ENCODE data around the gene ITSN1.
"Not testable (repeated sequence)": the region's sequence is repeated elsewhere in the genome, so short reads cannot be mapped to it uniquely, and the experiment has no call there.

ITSN1 gene

DNA sequence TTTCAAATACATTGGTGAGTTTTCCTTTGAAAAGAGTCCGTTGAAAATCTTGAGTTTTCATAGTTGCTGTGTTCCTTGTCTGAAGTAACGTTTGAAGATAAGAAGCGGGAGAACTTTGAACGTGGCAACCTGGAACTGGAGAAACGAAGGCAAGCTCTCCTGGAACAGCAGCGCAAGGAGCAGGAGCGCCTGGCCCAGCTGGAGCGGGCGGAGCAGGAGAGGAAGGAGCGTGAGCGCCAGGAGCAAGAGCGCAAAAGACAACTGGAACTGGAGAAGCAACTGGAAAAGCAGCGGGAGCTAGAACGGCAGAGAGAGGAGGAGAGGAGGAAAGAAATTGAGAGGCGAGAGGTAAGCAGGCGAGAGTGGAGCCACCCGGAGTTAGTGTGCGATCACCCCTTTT, 129.7 kb downstream of the ITSN1 start:
- no peak for DNase-seq (ENCODE audit: low read depth)

DNA sequence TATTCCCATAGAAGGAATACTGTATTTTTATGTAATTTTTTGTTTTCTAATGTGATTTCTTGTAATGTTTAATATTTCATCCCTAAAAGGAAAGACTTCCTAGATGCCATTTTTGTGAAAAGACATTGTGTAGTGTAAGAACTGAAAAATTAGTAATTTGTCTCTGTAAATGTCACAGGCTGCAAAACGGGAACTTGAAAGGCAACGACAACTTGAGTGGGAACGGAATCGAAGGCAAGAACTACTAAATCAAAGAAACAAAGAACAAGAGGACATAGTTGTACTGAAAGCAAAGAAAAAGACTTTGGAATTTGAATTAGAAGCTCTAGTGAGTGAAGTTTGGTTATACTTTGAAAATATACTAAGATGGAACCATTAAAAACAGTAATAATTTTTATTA, 132.2 kb downstream of the ITSN1 start:
- DNase-seq (ENCODE audit: low read depth), result no peak

DNA sequence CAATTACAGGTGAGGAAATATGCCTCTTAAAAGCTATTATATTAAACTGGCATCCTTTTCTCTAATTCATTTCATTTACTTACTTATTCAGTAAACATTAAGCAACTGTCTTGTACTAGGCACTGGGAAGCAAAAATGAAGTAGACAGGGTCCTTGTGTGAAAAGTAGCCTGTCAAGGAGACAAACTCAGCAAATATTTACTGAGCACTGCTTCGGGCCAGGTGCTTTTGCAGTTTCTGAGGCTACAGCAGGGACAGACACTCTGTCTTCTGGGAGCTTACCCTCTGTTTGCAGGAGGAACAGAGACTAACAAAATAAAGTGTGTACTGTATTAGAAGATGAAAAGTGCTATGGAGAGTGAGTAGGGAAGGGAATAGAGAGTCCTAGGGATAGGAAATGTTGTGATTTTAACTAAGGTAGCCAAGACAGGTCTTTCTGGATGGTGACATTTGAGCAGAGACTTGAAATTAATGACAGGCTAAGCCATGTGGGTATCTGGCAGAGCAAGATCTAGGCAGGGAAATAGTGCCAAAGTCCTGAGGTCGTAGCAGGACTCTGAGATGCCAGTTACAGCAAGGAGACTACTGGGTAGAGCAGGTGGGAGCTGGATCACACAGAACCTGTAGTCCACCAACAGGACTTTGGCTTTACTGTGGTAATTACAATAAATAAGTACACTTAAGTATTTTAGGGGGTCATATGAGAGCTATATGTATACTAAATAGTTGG, 133.0 kb downstream of the ITSN1 start:
- no peak for DNase-seq (ENCODE audit: low read depth)

DNA sequence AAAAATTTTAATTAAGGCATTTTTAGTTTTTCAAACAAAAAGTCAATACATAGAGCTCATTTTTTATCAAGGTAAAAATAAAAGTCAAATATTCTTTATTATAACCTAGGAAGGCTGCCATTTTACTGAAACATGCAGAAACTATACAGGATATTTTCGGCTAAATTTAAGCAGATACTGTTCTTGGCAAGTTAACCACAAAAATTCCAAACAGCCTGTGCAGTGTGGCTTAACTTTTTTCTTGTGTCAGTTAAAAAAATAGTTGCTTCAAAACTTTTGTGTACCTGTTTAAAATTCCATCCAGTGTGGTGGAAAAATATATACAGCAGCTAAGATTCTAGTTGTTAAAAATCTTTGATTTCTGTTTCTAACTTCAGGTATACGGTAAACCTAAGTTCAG, 138.3 kb downstream of the ITSN1 start:
- no peak for DNase-seq (ENCODE audit: low read depth)

DNA sequence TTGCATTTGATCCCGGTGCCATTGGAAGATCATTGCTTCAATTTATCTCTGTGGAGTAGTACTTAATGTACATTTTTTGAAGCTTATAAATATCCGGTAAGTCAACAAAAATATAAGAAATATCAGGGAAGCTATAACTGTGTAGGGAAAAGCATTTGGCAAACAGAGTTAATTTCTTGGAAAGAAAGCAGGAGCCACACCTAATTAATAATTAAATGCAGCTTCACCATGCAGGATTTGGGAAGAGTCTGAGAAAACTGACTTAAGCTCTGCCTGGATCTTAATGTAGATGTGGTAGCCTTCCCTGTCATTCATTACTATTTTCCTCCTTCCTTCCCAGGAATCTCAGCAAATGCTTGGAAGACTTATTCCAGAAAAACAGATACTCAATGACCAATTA, 138.8 kb downstream of the ITSN1 start:
- DNase-seq (ENCODE audit: low read depth), result no peak

DNA sequence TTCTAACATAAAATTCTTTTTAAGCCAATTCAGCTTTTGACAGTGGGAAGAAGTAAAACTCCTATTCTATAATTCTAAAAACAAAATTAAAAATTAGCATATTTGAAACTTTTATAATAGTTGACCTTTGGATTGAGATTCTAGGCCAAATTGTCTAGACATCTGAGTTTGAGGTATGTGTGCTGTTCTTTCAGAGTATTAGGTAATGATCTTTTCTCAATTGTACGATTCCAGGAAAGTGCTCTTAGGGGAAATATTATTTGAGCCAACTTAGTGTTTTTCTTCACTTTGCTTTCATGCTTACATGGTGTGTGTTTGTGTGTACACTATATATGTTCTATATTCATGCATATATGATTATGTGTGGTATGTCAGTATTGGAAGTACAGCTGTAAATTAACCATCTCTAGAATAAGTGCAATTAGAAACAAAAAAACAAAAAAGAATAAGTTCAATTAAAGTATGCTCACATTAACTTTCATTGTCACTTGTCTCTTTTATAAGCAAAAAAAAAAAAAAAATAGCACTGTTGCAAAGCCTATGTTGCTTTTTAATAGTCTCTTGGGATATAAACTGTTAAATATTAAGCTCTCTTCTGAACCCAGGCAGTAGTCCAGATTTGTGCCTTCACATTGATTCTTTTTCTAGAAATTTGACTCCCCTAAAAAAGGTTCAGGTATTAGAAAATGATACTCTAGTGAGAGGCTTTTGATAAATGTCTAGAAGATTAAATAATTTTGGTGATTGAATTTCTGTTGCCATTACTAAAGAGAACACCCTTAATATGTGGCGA, 141.1 kb downstream of the ITSN1 start:
- no peak for DNase-seq (ENCODE audit: low read depth)

DNA sequence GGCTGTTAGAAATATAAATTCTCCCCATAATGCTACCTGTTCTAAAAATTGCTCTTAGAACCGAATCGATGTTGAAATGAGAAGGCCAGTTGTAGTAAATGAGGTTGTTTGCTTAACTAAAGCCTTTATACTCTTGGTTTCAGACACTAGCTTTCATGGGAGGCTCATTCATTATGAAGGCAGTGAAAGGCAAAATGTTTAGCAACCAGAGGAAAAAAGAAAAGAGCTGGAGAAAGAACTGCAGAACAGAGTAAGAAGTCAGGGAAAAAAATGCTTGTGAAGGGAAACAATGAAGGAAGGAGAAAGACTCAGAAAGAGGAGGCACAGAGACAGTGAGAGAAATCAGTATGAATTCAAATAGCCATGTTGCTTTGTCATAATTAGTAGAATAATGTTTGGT, 145.1 kb downstream of the ITSN1 start:
- no peak for DNase-seq (ENCODE audit: low read depth)

DNA sequence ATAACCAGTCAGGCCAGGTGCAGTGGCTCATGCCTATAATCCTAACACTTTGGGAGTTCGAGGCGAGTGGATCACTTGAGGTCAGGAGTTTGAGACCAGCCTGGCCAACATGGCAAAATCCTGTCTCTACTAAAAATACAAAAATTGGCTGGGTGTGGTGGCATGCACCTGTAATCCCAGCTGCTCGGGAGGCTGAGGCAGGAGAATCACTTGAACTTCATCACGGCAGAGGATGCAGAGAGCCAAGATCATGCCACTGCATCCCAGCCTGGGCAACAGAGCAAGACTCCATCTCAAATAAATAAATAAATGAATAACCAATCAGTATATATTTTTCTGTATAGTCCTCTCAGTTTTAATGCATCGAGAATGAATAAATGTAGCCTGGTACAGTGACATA, 146.1 kb downstream of the ITSN1 start:
- not testable (repeated sequence) for DNase-seq (ENCODE audit: low read depth)

DNA sequence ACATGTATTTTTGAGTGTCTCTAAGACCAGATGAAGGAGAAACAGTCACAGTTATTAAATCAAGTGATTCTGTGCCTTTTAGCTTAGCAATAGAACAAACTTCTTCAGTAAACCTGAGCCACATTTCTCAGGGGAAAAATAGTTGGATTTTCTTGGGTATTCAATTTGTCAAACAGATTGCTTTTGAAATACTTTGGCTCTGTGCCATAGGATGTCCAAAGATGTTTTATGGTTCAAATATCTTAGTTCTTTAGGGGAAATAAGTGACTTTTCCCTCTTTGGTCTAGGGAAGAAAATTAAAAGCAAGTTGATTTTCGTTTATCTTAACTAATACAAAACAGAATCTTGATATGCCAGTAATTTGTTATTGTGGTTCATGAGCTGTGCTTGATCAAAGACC, 147.4 kb downstream of the ITSN1 start:
- no peak for DNase-seq (ENCODE audit: low read depth)

DNA sequence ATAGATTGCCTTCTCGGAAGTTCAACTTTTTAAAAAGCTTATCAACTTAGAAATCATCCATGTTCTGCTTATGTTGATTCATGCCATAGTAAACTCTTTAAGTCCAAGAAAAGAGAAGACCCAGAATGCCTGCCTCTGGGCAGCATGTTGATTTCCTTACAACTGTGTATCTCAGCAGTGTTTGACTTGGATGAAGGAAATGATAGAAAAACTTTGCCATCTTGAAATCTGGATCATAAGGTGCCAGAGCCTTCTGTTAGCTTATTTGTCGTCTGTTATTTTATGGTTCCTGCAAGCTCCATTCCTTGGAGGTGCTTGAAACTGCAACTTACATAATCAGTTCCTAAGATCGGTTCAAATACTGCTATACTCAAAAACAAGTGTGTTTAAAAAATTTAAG, 148.8 kb downstream of the ITSN1 start:
- DNase-seq (ENCODE audit: low read depth), result no peak

DNA sequence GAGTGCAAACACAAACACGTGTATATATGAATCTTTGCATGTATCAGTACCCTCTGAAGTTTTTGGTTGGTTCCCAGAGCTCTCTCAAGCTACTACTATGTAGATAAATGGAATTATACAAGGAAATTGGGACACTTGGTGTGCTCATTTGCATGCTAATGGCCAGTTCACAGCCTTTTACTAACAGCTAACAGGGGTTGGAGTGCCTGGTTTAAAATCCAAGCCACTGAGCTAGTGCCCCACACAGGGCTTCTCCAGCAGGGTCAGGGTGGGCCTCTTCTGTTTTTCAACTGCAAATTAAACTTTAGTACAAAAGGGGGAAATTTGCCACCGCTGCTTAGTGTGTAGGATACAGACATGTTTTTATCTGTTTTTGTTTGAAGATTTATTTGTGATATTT, 152.3 kb downstream of the ITSN1 start:
- no peak for DNase-seq (ENCODE audit: low read depth)

DNA sequence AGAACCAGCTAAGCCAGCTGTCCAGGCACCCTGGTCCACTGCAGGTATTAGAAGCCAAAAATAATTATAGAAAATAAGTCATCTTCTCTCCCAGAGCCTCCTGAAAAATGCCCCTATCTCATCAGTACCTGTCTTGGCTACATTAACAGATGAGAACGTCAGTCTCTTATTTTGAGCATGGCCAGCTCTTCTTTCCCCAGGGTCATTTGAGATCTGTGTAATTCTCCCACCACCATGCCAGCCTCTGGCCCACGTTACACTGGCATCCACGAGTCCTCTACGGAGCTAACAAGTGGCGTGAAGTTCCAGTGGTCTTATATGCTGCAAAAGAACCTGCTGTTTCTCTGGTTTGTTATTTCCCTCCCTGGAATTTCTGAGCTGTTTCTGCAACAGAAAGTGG, 155.3 kb downstream of the ITSN1 start:
- no peak for DNase-seq (ENCODE audit: low read depth)

DNA sequence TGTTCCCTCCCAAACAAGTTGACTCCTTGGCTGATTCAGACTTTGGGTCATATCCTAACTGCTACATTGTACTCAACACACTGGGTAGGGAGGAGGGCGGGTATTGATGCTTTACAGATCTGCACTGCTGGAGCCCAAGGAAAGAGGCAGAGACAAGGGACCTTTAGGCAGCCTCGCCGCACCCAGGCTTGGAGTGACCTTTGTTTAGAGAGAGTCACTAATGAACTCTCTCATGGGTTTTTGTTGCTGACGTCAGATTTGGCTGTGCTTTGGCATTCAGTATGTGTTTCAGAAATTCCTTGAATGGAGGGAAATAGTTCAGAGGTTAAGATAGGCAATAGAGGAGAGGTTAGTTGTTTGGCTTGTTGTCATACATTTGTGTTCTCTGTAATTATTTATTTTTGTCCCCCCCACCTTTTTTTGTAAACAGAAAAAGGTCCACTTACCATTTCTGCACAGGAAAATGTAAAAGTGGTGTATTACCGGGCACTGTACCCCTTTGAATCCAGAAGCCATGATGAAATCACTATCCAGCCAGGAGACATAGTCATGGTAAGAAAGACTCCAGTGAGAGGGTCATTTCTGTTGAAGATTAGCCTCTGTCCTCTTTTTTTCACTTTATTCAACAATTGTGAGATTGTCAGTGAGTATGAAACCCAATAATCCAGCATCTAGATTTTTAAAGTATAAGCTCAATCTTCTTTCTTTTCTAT, 157.2 kb downstream of the ITSN1 start:
- no peak for DNase-seq (ENCODE audit: low read depth)

DNA sequence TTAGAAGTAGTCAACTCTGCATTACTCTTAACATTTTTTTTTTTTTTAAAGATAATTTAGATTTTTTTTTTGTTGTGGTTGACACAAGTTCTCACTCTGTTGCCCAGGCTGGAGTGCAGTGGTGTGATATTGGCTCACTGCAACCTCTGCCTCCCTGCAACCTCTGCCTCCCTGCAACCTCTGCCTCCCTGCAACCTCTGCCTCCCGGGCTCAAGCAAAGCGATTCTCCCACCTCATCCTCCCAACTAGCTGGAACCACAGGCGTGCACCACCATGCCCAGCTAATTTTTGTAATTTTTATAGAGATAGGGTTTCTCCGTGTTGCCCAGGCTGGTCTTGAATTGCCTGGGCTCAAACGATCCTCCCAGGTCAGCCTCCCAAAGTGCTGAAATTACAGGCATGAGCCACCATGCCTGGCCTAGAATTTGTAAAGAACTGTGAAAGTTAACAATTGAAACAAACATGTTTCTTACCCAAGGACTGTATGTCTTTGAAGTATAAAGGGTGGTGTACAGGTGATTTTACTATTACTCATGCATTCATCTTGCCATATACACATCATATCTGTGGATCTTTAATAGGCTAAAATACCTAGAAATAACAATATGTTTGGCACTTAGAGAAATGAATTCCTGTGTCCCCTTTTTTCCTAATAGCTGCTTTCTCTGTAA, 158.6 kb downstream of the ITSN1 start:
- no peak for DNase-seq (ENCODE audit: low read depth)

DNA sequence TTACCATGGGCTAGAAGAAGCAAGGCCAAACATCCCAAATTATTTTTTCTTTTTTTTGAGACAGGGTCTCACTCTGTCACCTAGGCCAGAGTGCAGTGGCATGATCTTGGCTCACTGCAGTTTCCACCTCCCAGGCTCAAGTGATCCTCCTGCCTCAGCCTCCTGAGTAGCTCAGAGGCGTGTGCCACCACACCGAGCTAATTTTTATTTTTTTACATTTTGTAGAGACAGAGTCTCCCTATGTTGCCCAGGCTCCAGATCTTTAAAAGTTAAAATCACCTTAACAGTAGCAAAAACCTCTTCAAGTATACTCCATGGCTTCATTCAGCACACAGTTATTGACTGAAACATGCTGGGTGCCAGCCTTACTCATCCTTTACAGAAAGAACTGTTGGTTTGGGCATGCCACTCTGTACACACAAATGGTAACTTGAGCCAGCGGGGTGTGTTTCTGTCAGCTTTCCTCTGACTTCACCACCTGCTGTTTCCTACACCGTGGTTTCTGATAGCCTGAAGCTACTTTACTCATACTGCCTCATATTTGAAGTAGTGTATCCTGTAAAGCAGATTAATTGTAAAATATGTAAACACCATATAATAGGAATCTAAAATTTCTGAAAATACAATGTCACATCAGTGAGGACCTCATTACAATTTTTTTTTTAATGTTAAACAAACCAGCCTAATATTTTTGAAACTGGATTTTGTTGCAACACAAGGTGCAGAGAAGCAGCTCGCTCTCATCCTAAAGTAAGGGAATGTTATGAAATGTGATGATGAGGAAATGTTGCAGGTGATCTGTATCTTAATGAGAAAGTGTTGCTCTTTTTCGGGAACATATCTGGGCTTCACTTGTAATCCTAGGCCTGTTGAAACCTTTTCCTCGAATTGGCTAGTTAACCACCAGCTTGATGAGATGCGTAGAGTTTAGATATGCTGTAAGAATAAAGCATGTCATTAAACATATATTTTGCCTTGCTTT, 159.4 kb downstream of the ITSN1 start:
- no peak for DNase-seq (ENCODE audit: low read depth)

DNA sequence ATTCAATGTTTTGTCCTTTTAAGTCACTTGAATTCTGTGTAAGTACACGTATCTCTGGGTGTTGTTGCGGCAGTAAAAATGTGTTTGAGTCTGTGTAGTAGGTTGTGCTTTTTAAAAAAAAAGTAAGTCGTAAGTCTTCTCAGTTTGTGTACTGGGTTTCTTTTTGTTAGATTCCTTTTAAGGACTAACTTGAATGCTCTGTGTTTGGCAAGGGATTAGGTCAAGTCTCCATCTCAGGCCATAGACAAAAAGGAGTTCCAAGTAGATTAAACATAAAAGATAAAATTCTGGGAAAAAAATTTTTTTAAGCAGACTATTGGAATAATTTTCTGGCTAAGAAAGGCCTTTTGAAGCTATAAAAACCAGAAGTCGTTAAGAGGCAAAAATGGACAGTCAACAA, 160.2 kb downstream of the ITSN1 start:
- no peak for DNase-seq (ENCODE audit: low read depth)

DNA sequence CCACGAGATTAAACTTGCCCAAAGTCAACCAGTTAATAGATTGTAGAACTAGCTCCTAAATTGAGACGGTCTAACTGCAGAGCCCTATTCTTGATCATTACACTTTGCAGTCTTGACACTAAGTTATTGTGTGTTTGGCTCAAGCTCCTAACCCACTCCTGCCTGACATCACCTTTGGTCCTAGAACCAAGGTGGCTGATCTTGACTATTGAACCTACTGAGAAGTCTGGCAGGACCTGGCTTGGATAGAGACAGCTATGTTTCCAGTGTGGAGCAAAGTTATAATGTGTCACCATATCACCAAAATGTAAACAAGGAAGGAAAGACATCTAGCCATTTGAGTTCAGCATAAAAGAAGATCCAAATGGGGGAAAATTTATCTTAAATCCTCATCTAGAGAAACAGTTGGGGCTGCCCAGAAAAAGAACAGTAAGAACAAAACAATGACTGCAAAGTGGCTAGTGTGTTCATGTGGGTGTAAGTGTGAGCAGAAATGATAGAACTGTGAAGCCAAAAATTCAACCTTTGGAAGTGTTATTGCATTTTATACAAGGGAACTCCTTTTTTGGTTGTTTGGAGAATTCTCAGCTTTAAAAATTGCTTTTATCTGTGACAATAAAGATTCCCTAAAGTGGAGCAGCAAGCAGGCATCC, 166.5 kb downstream of the ITSN1 start:
- no peak for DNase-seq (ENCODE audit: low read depth)

DNA sequence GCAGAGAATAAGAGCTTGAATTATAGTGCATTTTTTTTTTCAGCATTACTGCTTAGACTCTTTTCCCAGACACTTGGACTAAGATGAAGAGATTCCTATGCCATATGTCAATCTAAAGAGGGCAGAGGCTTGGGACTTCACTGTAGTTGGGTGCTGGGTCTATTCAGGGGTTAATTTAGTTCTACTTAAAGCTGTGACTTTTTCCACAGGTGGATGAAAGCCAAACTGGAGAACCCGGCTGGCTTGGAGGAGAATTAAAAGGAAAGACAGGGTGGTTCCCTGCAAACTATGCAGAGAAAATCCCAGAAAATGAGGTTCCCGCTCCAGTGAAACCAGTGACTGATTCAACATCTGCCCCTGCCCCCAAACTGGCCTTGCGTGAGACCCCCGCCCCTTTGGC, 168.5 kb downstream of the ITSN1 start:
- no peak for DNase-seq (ENCODE audit: low read depth)

DNA sequence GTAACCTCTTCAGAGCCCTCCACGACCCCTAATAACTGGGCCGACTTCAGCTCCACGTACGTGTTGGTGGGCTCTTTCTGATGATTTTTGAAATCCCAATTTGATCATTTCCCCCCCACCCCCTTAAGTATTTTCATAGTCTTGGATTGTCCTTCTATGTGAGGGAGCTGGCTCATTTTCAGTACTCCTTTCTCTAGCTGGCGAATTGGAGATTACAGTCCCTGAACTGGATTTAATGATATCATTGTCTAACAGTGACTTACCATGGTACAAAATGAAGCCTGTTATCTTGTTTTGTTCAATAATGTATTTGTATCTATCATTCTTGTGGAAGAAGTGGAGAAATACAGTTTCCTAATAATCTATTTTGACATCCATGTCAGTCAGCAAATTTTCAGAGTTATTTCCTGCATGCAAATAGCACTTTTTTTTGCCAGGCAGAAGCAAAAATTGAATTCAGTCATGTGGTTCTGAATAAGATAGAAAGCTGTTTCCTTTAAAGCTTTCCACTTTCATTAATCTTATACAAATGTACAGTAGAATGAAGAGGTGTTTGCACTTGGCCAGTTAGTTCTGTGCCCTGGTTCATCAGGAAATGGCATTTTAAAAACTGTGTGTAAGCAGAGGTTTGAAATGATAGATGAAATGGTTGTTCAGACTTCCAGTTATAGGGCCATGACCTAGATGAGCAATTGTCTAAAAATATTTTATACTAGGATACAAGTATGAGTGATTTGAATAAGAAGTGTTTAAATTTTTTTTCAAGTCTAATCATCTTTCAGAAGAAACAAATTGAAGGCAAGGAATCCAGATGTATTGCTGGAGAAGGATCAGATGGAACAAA, 169.1 kb downstream of the ITSN1 start:
- no peak for DNase-seq (ENCODE audit: low read depth)

DNA sequence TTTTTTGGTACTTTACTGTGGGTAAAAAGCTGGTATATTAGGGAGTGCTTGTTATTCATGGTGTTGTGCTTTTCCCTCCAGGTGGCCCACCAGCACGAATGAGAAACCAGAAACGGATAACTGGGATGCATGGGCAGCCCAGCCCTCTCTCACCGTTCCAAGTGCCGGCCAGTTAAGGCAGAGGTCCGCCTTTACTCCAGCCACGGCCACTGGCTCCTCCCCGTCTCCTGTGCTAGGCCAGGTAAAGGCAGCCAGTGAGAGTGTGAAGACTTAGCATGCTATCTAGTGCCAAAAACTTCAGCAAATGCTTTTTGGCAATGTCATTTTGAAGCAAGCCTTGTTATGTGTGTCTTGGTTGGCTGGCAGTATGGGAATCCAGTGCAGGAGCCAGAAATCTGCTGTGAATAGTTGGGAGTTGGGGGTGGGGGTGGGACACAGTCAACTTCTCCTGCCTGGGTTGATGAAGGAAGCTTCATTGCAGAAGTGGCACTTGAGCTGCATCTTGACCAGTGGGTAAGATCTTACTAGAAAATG, 171.6 kb downstream of the ITSN1 start:
- no peak for DNase-seq (ENCODE audit: low read depth)
